ENCODE measurements around the gene PPARGC1A.

DNA sequence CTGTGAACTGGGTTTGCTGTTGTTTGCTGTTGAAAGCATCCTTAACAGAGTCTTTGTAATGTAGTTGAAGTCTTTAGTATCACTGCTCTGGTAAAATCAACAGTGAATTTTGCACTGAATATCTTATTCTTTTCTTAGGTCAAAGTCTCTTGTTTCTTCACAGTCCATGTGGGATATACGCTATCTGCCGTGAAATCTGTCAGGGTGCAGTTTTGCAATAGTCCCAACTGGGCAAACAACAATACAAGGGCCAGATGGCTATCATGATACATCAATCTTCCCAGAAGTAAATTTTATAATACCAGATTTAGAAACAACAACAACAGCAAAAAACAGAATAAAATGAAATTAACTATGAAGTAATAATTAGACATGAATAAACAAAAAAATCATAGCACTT, 123.5 kb downstream of the PPARGC1A start:
- TF ChIP-seq, protein P1, sequence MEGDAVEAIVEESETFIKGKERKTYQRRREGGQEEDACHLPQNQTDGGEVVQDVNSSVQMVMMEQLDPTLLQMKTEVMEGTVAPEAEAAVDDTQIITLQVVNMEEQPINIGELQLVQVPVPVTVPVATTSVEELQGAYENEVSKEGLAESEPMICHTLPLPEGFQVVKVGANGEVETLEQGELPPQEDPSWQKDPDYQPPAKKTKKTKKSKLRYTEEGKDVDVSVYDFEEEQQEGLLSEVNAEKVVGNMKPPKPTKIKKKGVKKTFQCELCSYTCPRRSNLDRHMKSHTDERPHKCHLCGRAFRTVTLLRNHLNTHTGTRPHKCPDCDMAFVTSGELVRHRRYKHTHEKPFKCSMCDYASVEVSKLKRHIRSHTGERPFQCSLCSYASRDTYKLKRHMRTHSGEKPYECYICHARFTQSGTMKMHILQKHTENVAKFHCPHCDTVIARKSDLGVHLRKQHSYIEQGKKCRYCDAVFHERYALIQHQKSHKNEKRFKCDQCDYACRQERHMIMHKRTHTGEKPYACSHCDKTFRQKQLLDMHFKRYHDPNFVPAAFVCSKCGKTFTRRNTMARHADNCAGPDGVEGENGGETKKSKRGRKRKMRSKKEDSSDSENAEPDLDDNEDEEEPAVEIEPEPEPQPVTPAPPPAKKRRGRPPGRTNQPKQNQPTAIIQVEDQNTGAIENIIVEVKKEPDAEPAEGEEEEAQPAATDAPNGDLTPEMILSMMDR (IDR thresholded peaks at IDR 0.05) = no peak
- no peak for TF ChIP-seq POLR2A (IDR thresholded peaks at IDR 0.05)
